HepG2 (cell line): Measurements from ENCODE around the gene RASA1.

Experiments
- ATF1 ChIP-seq: IDR thresholded peaks from 2 replicates; pipeline ENCODE4 v1.6.1; 2016; ENCODE audit warnings: mild to moderate bottlenecking, control low read depth
- POLR2A ChIP-seq, 2 experiments: IDR thresholded peaks; 2 replicates each; pipeline ENCODE4 v1.6.1; 2011; ENCODE audit warnings: low read depth in 2 of 2, low read length in 2 of 2, mild to moderate bottlenecking in 1 of 2, moderate library complexity in 1 of 2; ENCODE audit not compliant: insufficient read depth in 1 of 2
- SMC3 ChIP-seq: IDR thresholded peaks from 2 replicates; pipeline ENCODE4 v1.6.1; 2011; ENCODE audit warnings: low read length, improper control_type of control experiment
- ZNF24 ChIP-seq: fragments of 450-650 bp; IDR thresholded peaks from 2 replicates; pipeline ENCODE4 v1.6.1; 2017; ENCODE audit warnings: antibody characterized with exemption, mild to moderate bottlenecking

GRCh38 chr5:87411973-87412629 lies 144.4 kb downstream of the RASA1 start:
- TF ChIP-seq ZNF24 (no peak), POLR2A (IDR thresholded peaks at IDR 0.05; ENCODE audit: insufficient read depth in 1 of 2, low read depth in 2 of 2, low read length in 2 of 2) (peak in 1 of 2 experiments; percentile 26; a peak in 1 of 4 replicates), ATF1 (CRISPR knock-in tag) (no peak), SMC3 (no peak)
